ENCODE measurements around the gene DENND5A. TPM values are rescaled to one million over a fixed set of nuclear protein-coding genes. Genes with fewer than 3 reads are reported as not detected.
"Not testable (repeated sequence)": the region's sequence is repeated elsewhere in the genome, so short reads cannot be mapped to it uniquely, and the experiment has no call there.

Gene DENND5A
- total RNA-seq, 1 experiment from 2014 or later = 58.0 TPM

GRCh38 chr11:9259981-9260837, 4.9 kb downstream of the DENND5A start:
- Mint-ChIP-seq H3K36me3 (ENCODE audit: insufficient read depth, unreplicated experiment) (peaks cover 35% of the 10 kb centered on the region), H3K4me1 (ENCODE audit: low read depth, unreplicated experiment) (peaks cover 22% of the 10 kb centered on the region), H3K4me3 (ENCODE audit: unreplicated experiment) (no peak overlapping the region), H3K9me3 (ENCODE audit: unreplicated experiment) (no peaks in the 10 kb centered on the region), H3K27me3 (ENCODE audit: insufficient read depth, unreplicated experiment) (no peaks in the 10 kb centered on the region), H3K27ac (ENCODE audit: unreplicated experiment) (no peak overlapping the region)
- H3K36me3 ChIP-seq (ENCODE audit: control insufficient read depth, insufficient read depth, low read length) = no peaks in the 10 kb centered on the region; the same call in 1 of the 2 replicates
- no peaks in the 10 kb centered on the region for H3K9me3 ChIP-seq
- peak; percentile 39 to 49 for TF ChIP-seq CTCF (IDR thresholded peaks at IDR 0.05; ENCODE audit: insufficient read depth in 1 of 2, low read depth in 1 of 2, low read length in 1 of 2, severe bottlenecking in 1 of 2, unreplicated experiment in 1 of 2)
- DNase-seq = no peak
- intact Hi-C loops (cut with micrococcal nuclease; ENCODE audit: unreplicated experiment) = loop anchor here (1.0 to 5.0 kb wide), 2 partner anchors 56 to 243 kb away; no protein-coding TSS in a partner anchor
- no TSS peak for BruUV-seq (replicated peaks)
- POLR2A ChIA-PET = interaction anchor here (0.7 kb wide), 1 partner anchor 29 kb away, joined by 10 read pairs; no protein-coding TSS in a partner anchor
- CTCF ChIA-PET = interaction anchor here (0.7 to 1.4 kb wide), 3 partner anchors 121 to 246 kb away, joined by 3 to 10 read pairs (median 4); no protein-coding TSS in a partner anchor
- H3K27me3 ChIP-seq (replicated peaks; ENCODE audit: control insufficient read depth, insufficient read depth, low read length) = no peaks in the 10 kb centered on the region
- H3K4me1 ChIP-seq = peaks cover 17% of the 10 kb centered on the region; the same call in 1 of the 2 replicates
- no peak overlapping the region for H3K4me3 ChIP-seq (ENCODE audit: low read depth, low read length)

- POLR2A ChIA-PET; H3K27me3 Mint-ChIP-seq (ENCODE audit: insufficient read depth, unreplicated experiment); H3K27ac Mint-ChIP-seq (ENCODE audit: unreplicated experiment); intact Hi-C loops (cut with micrococcal nuclease; ENCODE audit: unreplicated experiment); H3K36me3 ChIP-seq (ENCODE audit: control insufficient read depth, insufficient read depth, low read length); BruUV-seq (replicated peaks); H3K9me3 ChIP-seq; H3K27me3 ChIP-seq (replicated peaks; ENCODE audit: control insufficient read depth, insufficient read depth, low read length); H3K9me3 Mint-ChIP-seq (ENCODE audit: unreplicated experiment); H3K4me3 Mint-ChIP-seq (ENCODE audit: unreplicated experiment); DNase-seq; H3K4me3 ChIP-seq (ENCODE audit: low read depth, low read length): not testable (repeated sequence)
- CTCF ChIA-PET = interaction anchor here (0.6 to 0.7 kb wide), 2 partner anchors 59 to 319 kb away, joined by 3 to 6 read pairs; no protein-coding TSS in a partner anchor
- Mint-ChIP-seq H3K4me1 (ENCODE audit: low read depth, unreplicated experiment) (peaks cover 15% of the 10 kb centered on the region), H3K36me3 (ENCODE audit: insufficient read depth, unreplicated experiment) (peaks cover 39% of the 10 kb centered on the region)
- peaks cover 17% of the 10 kb centered on the region; the same call in 1 of the 2 replicates for H3K4me1 ChIP-seq
These were observed 6.9 kb downstream of the DENND5A start for GRCh38 chr11:9258279-9258678.

GRCh38 chr11:9254416-9254815, 10.7 kb downstream of the DENND5A start:
- Histone ChIP-seq H3K9me3 (no peaks in the 10 kb centered on the region), H3K4me1 (no peaks in the 10 kb centered on the region), H3K36me3 (ENCODE audit: control insufficient read depth, insufficient read depth, low read length) (no peaks in the 10 kb centered on the region; the same call in 1 of the 2 replicates), H3K4me3 (ENCODE audit: low read depth, low read length) (no peak overlapping the region), H3K27me3 (replicated peaks; ENCODE audit: control insufficient read depth, insufficient read depth, low read length) (no peaks in the 10 kb centered on the region)
- H3K9me3 Mint-ChIP-seq (ENCODE audit: unreplicated experiment) = no peaks in the 10 kb centered on the region
- BruUV-seq (replicated peaks) = no TSS peak
- H3K36me3 Mint-ChIP-seq (ENCODE audit: insufficient read depth, unreplicated experiment) = peaks cover 33% of the 10 kb centered on the region
- no peak overlapping the region for H3K27ac Mint-ChIP-seq (ENCODE audit: unreplicated experiment)
- no peak for DNase-seq
- ChIA-PET POLR2A (no interaction called here), CTCF (interaction anchor here (0.7 kb wide), 1 partner anchor 252 kb away, joined by 3 read pairs; no protein-coding TSS in a partner anchor)
- no peak overlapping the region for H3K4me3 Mint-ChIP-seq (ENCODE audit: unreplicated experiment)
- TF ChIP-seq CTCF (IDR thresholded peaks at IDR 0.05; ENCODE audit: insufficient read depth in 1 of 2, low read depth in 1 of 2, low read length in 1 of 2, severe bottlenecking in 1 of 2, unreplicated experiment in 1 of 2) = no peak
- intact Hi-C loops (cut with micrococcal nuclease; ENCODE audit: unreplicated experiment) = no loop called here
- no peaks in the 10 kb centered on the region for H3K4me1 Mint-ChIP-seq (ENCODE audit: low read depth, unreplicated experiment)
- no peaks in the 10 kb centered on the region for H3K27me3 Mint-ChIP-seq (ENCODE audit: insufficient read depth, unreplicated experiment)

All from Caco-2 (cell line).